ENCODE measurements around the gene RANBP2.

Gene RANBP2

GRCh38 chr2:108786008-108786353, 66.7 kb downstream of the RANBP2 start:
- DNase-seq = no peak

DNA sequence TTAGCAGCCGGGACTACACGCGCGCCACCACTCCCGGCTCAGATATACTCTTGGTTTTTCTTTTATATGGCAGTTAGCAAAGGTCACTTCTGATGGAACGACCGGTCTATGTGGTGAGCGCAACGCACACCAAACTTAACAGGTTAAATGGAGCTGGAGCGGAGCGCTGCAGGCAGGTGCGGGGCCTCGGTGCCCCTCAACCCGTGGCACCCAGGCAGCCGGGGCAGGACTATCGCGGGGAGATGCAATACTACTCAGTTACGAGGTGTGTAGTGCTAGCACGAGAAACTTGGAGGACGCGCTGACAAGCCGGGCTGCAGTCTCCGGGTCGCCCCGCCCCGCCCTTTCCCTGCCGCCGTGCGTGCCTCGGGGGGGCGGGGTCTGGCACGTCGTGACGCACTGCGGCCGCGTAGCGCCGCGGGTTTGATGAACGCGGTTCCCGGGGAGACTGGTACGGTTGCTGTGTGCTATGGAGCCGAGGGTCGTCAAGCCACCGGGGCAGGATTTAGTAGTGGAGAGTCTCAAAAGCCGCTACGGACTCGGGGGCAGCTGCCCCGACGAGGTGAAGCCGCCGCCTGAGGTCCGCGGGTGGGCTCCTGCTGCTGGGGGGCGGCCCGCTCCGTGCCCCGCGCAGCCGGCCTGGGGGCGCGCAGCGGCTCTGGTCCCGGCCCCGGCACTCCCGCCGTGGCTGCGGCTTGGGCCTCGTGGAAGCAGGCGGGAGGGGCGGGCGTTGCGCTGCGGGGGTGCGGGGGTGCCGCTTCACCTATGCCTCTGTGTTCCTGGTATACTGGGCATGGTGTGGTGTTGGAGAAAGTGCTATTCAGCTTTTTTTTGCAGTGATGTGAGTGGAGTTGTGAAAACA, 67.3 kb downstream of the RANBP2 start, which contains the start of gene CCDC138:
Gene CCDC138, plus strand, starts transcription at position 418 of the 862 bp plus-strand sequence. Its CDS starts 52 bp downstream, at position 470.
- peak; percentile 94 for DNase-seq

DNA sequence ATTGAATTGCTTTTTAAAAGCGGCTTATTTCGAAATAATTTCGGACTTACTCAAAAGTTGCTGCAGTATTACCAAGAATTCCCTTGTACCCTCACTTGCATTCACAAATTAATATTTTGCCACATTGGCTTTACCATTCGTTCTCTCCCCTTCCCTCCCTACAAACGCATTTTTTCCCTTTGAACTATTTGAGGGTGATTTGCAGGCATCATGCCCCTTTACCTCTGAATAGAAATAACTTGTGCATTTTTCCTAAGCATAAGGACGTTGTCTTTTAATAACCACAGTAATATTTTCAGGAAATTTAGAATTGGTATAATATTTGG, 67.9 kb downstream of the RANBP2 start:
- DNase-seq = no peak

- no peak for DNase-seq
These were observed 83.9 kb downstream of the RANBP2 start for GRCh38 chr2:108803045-108803736.

- no peak for DNase-seq
These were observed 85.8 kb downstream of the RANBP2 start for GRCh38 chr2:108805032-108805431.

GRCh38 chr2:108805782-108806181, 86.5 kb downstream of the RANBP2 start:
- DNase-seq = no peak

- DNase-seq = no peak
These were observed 87.3 kb downstream of the RANBP2 start for GRCh38 chr2:108806371-108807113.

- DNase-seq = no peak
These were observed 90.7 kb downstream of the RANBP2 start for GRCh38 chr2:108809936-108810335.

DNA sequence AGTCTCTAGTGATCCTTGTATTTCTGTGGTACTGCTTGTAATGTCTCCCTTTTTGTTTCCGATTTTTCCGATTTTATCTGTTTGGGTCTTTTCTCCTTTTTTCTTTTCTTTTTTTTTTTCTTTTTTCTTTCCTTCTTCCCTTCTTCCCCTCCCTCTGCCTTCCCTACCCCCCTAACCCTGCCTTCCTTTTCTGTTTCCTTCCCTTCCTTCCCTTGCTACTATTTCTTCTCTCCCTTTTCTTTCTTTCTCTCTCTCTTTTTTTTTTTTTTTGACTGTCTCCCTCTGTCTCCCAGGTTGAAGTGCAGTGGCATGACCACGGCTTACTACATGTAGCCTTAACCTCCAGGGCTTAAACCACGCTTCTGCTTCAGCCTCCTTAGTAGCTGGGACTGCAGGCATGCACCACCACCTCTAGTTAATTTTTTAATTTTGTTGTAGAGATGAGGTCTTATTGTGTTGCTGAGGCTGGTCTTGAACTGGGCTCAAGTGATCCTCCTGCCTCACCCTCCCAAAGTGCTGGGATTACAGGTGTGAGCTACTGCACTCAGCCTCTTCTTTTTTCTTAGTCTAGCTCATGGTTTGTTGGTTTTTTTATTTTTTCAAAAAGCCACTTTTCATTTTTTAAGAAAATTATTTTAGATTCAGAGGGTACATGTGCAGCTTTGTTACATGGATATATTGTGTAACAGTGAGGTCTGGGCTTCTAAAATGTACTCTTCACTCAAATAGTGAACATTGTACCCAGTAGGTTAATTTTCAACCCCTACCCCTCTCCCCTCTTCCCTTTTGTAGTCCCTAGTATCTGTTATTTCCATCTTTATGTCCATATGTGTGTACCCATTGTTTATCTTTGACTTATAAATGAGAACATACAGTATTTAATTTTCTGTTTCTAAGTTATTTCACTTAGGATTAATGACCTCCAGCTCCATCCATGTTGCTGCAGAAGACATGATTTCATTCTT, 92.0 kb downstream of the RANBP2 start:
- DNase-seq = no peak

DNA sequence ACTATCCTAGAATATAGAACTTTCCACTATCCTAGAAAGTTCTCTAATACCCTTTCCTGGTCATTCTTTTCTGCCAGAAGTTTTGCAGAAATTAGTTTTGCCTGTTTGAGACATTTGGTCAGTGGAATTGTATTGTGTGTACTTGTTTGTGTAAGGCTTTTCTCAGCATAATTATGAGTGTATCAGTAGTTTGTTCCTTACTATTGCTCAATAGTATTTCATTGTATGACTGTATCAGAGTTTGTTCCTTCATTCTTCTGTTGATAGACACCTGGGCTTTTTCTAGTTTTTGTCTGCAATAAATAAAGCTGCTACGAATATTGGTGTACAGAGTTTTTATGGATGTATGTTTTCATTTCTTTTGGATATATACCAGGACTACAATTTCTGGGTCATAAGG, 94.5 kb downstream of the RANBP2 start:
- no peak for DNase-seq

- DNase-seq = no peak
These were observed 101.2 kb downstream of the RANBP2 start for GRCh38 chr2:108820482-108820881.

GRCh38 chr2:108823286-108823685, 104.0 kb downstream of the RANBP2 start:
- no peak for DNase-seq

GRCh38 chr2:108824316-108825070, 105.2 kb downstream of the RANBP2 start:
- no peak for DNase-seq

GRCh38 chr2:108825254-108825653, 106.0 kb downstream of the RANBP2 start:
- DNase-seq = no peak

DNA sequence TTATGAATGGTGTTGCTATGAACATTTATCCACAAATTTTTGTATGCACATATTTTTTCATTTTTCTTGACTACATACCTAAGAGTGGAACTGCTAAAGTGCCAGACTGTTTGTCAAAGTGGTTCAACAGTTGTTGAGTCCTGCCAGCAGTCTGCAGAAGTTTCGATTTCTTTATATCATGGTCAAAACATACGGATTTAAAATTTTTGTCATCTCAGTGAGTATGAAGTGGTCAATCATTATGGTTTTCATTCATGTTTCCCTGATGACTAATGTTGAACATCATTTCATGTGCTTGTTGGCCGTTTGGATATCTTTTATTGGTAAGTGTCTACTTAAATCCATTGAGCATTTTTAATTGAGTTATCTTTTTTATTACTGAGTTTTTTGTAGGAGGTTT, 106.5 kb downstream of the RANBP2 start:
- no peak for DNase-seq

DNA sequence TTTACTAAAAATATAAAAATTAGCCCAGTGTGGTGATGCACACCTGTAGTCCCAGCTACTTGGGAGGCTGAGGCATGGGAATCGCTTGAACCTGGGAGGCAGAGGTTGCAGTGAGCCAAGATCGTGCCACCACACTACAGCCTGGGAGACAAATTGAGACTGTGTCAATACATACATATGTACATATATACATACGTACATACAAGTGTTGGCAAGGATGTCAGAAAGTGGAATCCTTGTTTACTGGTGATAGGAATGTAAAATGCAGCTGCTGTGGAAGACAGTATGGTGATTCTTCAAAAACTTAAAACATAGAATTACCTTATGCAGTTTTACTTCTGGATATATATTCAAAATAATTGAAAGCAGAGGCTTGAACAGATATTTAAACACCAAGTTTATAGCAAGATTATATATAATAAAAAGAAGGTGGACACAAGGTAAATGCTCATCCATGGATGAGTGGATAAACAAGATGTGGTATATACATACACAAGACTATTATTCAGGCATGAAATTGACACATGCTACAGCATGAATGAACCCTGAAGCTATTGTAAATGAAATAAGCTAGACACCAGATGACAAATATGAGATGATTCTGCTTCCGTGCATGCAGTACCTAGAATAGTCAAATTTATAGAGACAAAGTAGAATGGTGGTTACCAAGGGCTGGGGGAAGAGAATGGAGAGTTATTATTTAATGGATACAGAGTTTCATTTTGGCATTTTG, 110.5 kb downstream of the RANBP2 start:
- no peak for DNase-seq

DNA sequence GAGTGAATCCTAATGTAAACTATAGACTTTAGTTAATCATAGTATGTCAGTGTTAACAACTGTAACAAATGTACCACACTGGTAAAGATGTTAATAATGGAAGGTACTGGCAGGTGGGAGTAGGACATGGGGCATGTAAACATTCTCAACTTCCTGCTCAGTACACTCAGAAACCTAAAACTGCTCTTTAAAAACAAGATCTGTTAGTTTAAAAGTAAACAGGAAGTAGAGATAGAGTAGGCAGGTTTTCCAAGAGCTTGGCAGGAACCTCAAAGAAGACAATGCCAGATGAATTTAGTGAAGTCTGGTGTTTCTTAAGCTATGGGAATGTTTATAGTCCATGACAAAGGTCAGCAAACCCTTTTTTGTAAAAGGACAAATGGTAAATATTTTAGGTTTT, 113.9 kb downstream of the RANBP2 start:
- DNase-seq = no peak

GRCh38 chr2:108834620-108835019, 115.3 kb downstream of the RANBP2 start:
- DNase-seq = no peak

GRCh38 chr2:108835040-108835439, 115.8 kb downstream of the RANBP2 start:
- DNase-seq = no peak

Data from right forelimb (tissue), 1 donor.